HepG2 (cell line): ENCODE measurements around the gene SESN2. TPM values are rescaled to one million over a fixed set of nuclear protein-coding genes. Genes with fewer than 3 reads are reported as not detected.

Source experiments
- ARID2 ChIP-seq: sonication (generic); formaldehyde crosslinking; IDR thresholded peaks from 2 replicates; pipeline ENCODE4 v1.8.1; 2022; ENCODE audit warnings: mild to moderate bottlenecking, missing genetic modification reagents, borderline replicate concordance
- MIER3 ChIP-seq: IDR thresholded peaks from 2 replicates; pipeline ENCODE4 v1.6.1; 2016; ENCODE audit warnings: missing compliant biosample characterization, borderline replicate concordance
- NFATC3 ChIP-seq: sonication (generic); formaldehyde crosslinking; IDR thresholded peaks from 2 replicates; pipeline ENCODE4 v1.5.1; 2020; ENCODE audit warnings: mild to moderate bottlenecking, missing genetic modification reagents
- RCOR2 ChIP-seq: IDR thresholded peaks from 2 replicates; pipeline ENCODE4 v1.6.1; 2016; ENCODE audit warnings: missing biosample characterization, missing genetic modification reagents
- SIX1 ChIP-seq: sonication (generic); formaldehyde crosslinking; IDR thresholded peaks from 2 replicates; pipeline ENCODE4 v1.4.0; 2020; ENCODE audit warnings: missing genetic modification reagents, borderline replicate concordance
- SIX4 ChIP-seq: sonication (generic); formaldehyde crosslinking; IDR thresholded peaks from 2 replicates; pipeline ENCODE4 v1.4.0; 2020; ENCODE audit warnings: missing genetic modification reagents
- ZBTB8A ChIP-seq: sonication (generic); formaldehyde crosslinking; IDR thresholded peaks from 2 replicates; pipeline ENCODE4 v1.4.0; 2020; ENCODE audit warnings: mild to moderate bottlenecking, low read depth, missing genetic modification reagents, borderline replicate concordance
- ZNF577 ChIP-seq: sonication (generic); formaldehyde crosslinking; IDR thresholded peaks from 2 replicates; pipeline ENCODE4 v1.4.0; 2020; ENCODE audit warnings: mild to moderate bottlenecking, low read depth, missing genetic modification reagents, borderline replicate concordance
- ZNF792 ChIP-seq: IDR thresholded peaks from 2 replicates; pipeline ENCODE4 v1.6.1; 2016
- polyA plus RNA-seq, 8 experiments: library from polyadenylated mRNA; depleted of rRNA in 3 of 8; stranded (reverse) in 7 of 8; unstranded in 1 of 8; fragments of >200 nt; fragmentation: Illumina TruSeq in 4 of 8; extraction: Trizol in 4 of 8; gene quantifications; 2 replicates each; pipeline versions ENCODE4 v1.2.1 to v1.2.3, GENCODE V29; 2011 to 2016; ENCODE audit warnings: low read depth in 4 of 8, missing spikeins in 1 of 8, mixed read lengths in 1 of 8; ENCODE audit not compliant: insufficient read depth in 1 of 8
- total RNA-seq, 5 experiments: library from RNA; depleted of rRNA; stranded (reverse); fragments of >200 nt; fragmentation: Illumina TruSeq; extraction: Trizol; gene quantifications; 2 replicates each; pipeline ENCODE4 v1.2.3, GENCODE V29; 2016; ENCODE audit warnings: low read depth in 1 of 5
- TF ChIP-seq, protein P1 (sequence below): sonication (generic); formaldehyde crosslinking; IDR thresholded peaks from 2 replicates; pipeline ENCODE4 v1.4.0; 2020; ENCODE audit warnings: missing genetic modification reagents
- TF ChIP-seq, protein P2 (sequence below): sonication (generic); formaldehyde crosslinking; IDR thresholded peaks from 2 replicates; pipeline ENCODE4 v1.4.0; 2020; ENCODE audit warnings: missing genetic modification reagents, borderline replicate concordance
- TF ChIP-seq, protein P3 (sequence below): sonication (generic); formaldehyde crosslinking; IDR thresholded peaks from 2 replicates; pipeline ENCODE4 v1.4.0; 2020; ENCODE audit warnings: low read depth, missing genetic modification reagents
- TF ChIP-seq, protein P4 (sequence below): sonication (generic); formaldehyde crosslinking; IDR thresholded peaks from 2 replicates; pipeline ENCODE4 v1.5.1; 2020; ENCODE audit warnings: mild to moderate bottlenecking, missing genetic modification reagents

Gene SESN2
- total and polyA plus RNA-seq, 2 of the 13 experiments (the other 11 are each of a cell fraction or from before 2014, with no cell fraction given): 13.2 to 19.1 TPM

DNA sequence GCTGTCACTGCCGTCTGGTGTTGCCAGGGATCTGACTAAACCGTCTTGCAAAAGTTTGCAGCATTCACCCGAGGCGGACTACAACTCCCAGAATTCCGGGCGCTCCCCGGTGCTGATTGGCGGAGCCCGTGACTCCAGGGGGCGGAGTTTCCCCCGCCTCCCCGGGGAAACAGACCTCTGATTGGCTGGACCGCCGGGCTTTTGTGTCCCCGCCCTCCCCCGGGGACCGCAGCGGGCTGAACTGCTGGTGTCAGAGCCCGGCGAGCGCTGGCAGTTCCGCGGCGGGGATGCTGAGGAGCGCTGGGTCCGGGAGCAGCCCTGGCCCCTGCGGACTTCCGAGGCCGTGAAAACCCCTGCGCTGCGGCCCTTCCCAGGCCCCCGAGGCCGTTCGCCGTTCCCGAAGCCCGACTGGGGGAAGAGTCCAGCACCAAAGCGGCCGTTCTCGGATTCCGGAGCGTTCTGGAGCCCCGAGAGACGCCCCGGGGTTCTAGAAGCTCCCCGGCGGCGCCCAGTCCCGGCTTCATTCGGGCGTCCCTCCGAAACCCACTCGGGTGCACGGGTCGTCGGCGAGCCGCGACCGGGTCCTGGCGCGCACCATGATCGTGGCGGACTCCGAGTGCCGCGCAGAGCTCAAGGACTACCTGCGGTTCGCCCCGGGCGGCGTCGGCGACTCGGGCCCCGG is at the start of gene SESN2 (continued):
- TF ChIP-seq, protein P1, sequence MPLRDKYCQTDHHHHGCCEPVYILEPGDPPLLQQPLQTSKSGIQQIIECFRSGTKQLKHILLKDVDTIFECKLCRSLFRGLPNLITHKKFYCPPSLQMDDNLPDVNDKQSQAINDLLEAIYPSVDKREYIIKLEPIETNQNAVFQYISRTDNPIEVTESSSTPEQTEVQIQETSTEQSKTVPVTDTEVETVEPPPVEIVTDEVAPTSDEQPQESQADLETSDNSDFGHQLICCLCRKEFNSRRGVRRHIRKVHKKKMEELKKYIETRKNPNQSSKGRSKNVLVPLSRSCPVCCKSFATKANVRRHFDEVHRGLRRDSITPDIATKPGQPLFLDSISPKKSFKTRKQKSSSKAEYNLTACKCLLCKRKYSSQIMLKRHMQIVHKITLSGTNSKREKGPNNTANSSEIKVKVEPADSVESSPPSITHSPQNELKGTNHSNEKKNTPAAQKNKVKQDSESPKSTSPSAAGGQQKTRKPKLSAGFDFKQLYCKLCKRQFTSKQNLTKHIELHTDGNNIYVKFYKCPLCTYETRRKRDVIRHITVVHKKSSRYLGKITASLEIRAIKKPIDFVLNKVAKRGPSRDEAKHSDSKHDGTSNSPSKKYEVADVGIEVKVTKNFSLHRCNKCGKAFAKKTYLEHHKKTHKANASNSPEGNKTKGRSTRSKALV (CRISPR knock-in tag): 0 out of 2 replicates have a peak, but pooled peaks have one; percentile 28
- TF ChIP-seq, protein P2, sequence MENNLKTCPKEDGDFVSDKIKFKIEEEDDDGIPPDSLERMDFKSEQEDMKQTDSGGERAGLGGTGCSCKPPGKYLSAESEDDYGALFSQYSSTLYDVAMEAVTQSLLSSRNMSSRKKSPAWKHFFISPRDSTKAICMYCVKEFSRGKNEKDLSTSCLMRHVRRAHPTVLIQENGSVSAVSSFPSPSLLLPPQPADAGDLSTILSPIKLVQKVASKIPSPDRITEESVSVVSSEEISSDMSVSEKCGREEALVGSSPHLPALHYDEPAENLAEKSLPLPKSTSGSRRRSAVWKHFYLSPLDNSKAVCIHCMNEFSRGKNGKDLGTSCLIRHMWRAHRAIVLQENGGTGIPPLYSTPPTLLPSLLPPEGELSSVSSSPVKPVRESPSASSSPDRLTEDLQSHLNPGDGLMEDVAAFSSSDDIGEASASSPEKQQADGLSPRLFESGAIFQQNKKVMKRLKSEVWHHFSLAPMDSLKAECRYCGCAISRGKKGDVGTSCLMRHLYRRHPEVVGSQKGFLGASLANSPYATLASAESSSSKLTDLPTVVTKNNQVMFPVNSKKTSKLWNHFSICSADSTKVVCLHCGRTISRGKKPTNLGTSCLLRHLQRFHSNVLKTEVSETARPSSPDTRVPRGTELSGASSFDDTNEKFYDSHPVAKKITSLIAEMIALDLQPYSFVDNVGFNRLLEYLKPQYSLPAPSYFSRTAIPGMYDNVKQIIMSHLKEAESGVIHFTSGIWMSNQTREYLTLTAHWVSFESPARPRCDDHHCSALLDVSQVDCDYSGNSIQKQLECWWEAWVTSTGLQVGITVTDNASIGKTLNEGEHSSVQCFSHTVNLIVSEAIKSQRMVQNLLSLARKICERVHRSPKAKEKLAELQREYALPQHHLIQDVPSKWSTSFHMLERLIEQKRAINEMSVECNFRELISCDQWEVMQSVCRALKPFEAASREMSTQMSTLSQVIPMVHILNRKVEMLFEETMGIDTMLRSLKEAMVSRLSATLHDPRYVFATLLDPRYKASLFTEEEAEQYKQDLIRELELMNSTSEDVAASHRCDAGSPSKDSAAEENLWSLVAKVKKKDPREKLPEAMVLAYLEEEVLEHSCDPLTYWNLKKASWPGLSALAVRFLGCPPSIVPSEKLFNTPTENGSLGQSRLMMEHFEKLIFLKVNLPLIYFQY: no peak
- TF ChIP-seq MIER3 (CRISPR knock-in tag): no peak
- no peak for TF ChIP-seq ZNF577 (CRISPR knock-in tag)
- TF ChIP-seq SIX4 (CRISPR knock-in tag): no peak
- TF ChIP-seq ZNF792 (CRISPR knock-in tag): no peak; the same call in 1 of the 2 replicates
- TF ChIP-seq NFATC3: no peak
- TF ChIP-seq, protein P3, sequence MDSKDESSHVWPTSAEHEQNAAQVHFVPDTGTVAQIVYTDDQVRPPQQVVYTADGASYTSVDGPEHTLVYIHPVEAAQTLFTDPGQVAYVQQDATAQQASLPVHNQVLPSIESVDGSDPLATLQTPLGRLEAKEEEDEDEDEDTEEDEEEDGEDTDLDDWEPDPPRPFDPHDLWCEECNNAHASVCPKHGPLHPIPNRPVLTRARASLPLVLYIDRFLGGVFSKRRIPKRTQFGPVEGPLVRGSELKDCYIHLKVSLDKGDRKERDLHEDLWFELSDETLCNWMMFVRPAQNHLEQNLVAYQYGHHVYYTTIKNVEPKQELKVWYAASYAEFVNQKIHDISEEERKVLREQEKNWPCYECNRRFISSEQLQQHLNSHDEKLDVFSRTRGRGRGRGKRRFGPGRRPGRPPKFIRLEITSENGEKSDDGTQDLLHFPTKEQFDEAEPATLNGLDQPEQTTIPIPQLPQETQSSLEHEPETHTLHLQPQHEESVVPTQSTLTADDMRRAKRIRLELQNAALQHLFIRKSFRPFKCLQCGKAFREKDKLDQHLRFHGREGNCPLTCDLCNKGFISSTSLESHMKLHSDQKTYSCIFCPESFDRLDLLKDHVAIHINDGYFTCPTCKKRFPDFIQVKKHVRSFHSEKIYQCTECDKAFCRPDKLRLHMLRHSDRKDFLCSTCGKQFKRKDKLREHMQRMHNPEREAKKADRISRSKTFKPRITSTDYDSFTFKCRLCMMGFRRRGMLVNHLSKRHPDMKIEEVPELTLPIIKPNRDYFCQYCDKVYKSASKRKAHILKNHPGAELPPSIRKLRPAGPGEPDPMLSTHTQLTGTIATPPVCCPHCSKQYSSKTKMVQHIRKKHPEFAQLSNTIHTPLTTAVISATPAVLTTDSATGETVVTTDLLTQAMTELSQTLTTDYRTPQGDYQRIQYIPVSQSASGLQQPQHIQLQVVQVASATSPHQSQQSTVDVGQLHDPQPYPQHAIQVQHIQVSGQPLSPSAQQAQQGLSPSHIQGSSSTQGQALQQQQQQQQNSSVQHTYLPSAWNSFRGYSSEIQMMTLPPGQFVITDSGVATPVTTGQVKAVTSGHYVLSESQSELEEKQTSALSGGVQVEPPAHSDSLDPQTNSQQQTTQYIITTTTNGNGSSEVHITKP (CRISPR knock-in tag): no peak
- TF ChIP-seq, protein P4, sequence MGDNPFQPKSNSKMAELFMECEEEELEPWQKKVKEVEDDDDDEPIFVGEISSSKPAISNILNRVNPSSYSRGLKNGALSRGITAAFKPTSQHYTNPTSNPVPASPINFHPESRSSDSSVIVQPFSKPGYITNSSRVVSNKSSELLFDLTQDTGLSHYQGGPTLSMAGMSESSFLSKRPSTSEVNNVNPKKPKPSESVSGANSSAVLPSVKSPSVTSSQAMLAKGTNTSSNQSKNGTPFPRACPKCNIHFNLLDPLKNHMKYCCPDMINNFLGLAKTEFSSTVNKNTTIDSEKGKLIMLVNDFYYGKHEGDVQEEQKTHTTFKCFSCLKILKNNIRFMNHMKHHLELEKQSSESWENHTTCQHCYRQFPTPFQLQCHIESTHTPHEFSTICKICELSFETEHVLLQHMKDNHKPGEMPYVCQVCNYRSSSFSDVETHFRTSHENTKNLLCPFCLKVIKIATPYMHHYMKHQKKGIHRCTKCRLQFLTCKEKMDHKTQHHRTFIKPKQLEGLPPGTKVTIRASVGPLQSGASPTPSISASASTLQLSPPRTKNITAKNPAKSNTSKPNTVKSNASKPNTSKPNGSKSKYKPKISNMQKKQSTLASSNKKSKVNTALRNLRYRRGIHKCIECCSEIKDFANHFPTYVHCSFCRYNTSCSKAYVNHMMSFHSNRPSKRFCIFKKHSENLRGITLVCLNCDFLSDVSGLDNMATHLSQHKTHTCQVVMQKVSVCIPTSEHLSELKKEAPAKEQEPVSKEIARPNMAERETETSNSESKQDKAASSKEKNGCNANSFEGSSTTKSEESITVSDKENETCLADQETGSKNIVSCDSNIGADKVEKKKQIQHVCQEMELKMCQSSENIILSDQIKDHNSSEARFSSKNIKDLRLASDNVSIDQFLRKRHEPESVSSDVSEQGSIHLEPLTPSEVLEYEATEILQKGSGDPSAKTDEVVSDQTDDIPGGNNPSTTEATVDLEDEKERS: no peak
- TF ChIP-seq ZBTB8A (CRISPR knock-in tag): no peak
- no peak for TF ChIP-seq SIX1
- peak; percentile 34; the same call in 1 of the 2 replicates for TF ChIP-seq ARID2 (CRISPR knock-in tag)
- no peak for TF ChIP-seq RCOR2 (CRISPR knock-in tag)
